WTC11 (cell line): ENCODE results near the gene ARHGAP8.

ENCODE experiments used
- ATF1 ChIP-seq: sonication (generic); formaldehyde crosslinking; IDR thresholded peaks from 2 replicates; pipeline ENCODE4 v1.8.1; 2023; ENCODE audit warnings: mild to moderate bottlenecking, moderate library complexity, missing genetic modification reagents
- CBFB ChIP-seq: sonication (generic); formaldehyde crosslinking; IDR thresholded peaks from 2 replicates; pipeline ENCODE4 v1.8.1; 2022; ENCODE audit warnings: mild to moderate bottlenecking, low read depth, missing genetic modification reagents
- CTCF ChIP-seq: fragments of 200-600 bp; IDR thresholded peaks from 2 replicates; pipeline ENCODE4 v1.8.0; 2022; ENCODE audit warnings: antibody characterized with exemption
- FOXJ3 ChIP-seq: sonication (generic); formaldehyde crosslinking; IDR thresholded peaks from 2 replicates; pipeline ENCODE4 v1.9.0; 2021; ENCODE audit warnings: missing genetic modification reagents, mild to moderate bottlenecking, borderline replicate concordance
- SMAD4 ChIP-seq: sonication (generic); formaldehyde crosslinking; IDR thresholded peaks from 2 replicates; pipeline ENCODE4 v1.8.0; 2022; ENCODE audit warnings: mild to moderate bottlenecking, missing genetic modification reagents
- SP1 ChIP-seq: sonication (generic); formaldehyde crosslinking; conservative IDR thresholded peaks from 2 replicates; pipeline ENCODE4 v1.8.1; 2022; ENCODE audit warnings: missing genetic modification reagents
- ZNF317 ChIP-seq: sonication (generic); formaldehyde crosslinking; IDR thresholded peaks from 2 replicates; pipeline ENCODE4 v1.8.1; 2023; ENCODE audit warnings: low read depth, mild to moderate bottlenecking, moderate library complexity, missing genetic modification reagents, borderline replicate concordance
- TF ChIP-seq, protein P1 (sequence below): sonication (generic); formaldehyde crosslinking; IDR thresholded peaks from 2 replicates; pipeline ENCODE4 v1.8.1; 2023; ENCODE audit warnings: mild to moderate bottlenecking, missing genetic modification reagents
- TF ChIP-seq, protein P2 (sequence below): fragments of 250-450 bp; sonication (Bioruptor Pico); IDR thresholded peaks from 2 replicates; pipeline ENCODE4 v1.9.0; 2021; ENCODE audit warnings: mild to moderate bottlenecking
- TF ChIP-seq, protein P3 (sequence below): sonication (generic); formaldehyde crosslinking; IDR thresholded peaks from 2 replicates; pipeline ENCODE4 v1.8.1; 2023; ENCODE audit warnings: mild to moderate bottlenecking, missing genetic modification reagents, borderline replicate concordance
- TF ChIP-seq, protein P4 (sequence below): sonication (generic); formaldehyde crosslinking; IDR thresholded peaks from 2 replicates; pipeline ENCODE4 v1.8.1; 2023; ENCODE audit warnings: mild to moderate bottlenecking, missing genetic modification reagents, moderate library complexity
- TF ChIP-seq, protein P5 (sequence below): sonication (generic); formaldehyde crosslinking; conservative IDR thresholded peaks from 2 replicates; pipeline ENCODE4 v1.8.1; 2023; ENCODE audit warnings: mild to moderate bottlenecking, low read depth, missing genetic modification reagents, moderate library complexity

DNA sequence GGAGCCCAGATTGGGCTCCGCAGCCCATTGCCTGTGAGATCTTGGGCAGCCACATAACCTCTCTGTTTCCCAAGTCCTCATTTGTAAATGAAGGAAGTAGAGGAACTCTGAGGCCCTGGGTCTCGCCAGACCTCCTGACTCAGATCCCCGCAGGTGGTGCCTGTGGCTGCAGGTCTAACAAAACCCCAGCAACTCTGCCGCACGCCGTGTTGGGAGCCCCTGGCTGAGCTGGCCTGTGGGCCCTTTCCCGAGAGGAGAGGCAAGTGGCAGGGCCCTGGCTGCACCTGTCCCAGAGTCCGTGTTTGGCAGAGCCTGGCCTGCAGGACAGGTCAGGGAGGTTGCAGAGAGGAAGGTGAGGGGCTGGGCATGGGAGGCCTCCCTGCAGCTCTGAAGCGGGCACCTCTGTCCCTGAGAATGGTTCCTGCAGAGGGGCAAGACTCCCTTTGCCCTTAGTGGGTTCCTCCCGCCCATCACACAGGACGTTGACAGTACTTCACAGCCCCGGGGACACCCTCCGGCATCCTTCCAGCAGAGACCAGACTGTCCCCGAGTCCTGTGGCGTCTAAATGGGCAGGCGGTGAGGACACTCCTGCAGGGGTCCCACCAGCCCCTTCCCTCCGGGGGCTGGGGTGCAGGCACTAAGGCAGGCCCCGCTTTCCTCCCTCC lies 67.7 kb downstream of the ARHGAP8 start:
- TF ChIP-seq SMAD4 (CRISPR knock-in tag) = no peak
- TF ChIP-seq, protein P1, sequence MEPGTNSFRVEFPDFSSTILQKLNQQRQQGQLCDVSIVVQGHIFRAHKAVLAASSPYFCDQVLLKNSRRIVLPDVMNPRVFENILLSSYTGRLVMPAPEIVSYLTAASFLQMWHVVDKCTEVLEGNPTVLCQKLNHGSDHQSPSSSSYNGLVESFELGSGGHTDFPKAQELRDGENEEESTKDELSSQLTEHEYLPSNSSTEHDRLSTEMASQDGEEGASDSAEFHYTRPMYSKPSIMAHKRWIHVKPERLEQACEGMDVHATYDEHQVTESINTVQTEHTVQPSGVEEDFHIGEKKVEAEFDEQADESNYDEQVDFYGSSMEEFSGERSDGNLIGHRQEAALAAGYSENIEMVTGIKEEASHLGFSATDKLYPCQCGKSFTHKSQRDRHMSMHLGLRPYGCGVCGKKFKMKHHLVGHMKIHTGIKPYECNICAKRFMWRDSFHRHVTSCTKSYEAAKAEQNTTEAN (CRISPR knock-in tag) = no peak
- TF ChIP-seq ZNF317 (CRISPR knock-in tag) = no peak
- TF ChIP-seq CTCF = no peak
- TF ChIP-seq SP1 (CRISPR knock-in tag) = no peak
- no peak for TF ChIP-seq CBFB
- TF ChIP-seq, protein P2, sequence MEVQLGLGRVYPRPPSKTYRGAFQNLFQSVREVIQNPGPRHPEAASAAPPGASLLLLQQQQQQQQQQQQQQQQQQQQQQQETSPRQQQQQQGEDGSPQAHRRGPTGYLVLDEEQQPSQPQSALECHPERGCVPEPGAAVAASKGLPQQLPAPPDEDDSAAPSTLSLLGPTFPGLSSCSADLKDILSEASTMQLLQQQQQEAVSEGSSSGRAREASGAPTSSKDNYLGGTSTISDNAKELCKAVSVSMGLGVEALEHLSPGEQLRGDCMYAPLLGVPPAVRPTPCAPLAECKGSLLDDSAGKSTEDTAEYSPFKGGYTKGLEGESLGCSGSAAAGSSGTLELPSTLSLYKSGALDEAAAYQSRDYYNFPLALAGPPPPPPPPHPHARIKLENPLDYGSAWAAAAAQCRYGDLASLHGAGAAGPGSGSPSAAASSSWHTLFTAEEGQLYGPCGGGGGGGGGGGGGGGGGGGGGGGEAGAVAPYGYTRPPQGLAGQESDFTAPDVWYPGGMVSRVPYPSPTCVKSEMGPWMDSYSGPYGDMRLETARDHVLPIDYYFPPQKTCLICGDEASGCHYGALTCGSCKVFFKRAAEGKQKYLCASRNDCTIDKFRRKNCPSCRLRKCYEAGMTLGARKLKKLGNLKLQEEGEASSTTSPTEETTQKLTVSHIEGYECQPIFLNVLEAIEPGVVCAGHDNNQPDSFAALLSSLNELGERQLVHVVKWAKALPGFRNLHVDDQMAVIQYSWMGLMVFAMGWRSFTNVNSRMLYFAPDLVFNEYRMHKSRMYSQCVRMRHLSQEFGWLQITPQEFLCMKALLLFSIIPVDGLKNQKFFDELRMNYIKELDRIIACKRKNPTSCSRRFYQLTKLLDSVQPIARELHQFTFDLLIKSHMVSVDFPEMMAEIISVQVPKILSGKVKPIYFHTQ = no peak
- TF ChIP-seq, protein P3, sequence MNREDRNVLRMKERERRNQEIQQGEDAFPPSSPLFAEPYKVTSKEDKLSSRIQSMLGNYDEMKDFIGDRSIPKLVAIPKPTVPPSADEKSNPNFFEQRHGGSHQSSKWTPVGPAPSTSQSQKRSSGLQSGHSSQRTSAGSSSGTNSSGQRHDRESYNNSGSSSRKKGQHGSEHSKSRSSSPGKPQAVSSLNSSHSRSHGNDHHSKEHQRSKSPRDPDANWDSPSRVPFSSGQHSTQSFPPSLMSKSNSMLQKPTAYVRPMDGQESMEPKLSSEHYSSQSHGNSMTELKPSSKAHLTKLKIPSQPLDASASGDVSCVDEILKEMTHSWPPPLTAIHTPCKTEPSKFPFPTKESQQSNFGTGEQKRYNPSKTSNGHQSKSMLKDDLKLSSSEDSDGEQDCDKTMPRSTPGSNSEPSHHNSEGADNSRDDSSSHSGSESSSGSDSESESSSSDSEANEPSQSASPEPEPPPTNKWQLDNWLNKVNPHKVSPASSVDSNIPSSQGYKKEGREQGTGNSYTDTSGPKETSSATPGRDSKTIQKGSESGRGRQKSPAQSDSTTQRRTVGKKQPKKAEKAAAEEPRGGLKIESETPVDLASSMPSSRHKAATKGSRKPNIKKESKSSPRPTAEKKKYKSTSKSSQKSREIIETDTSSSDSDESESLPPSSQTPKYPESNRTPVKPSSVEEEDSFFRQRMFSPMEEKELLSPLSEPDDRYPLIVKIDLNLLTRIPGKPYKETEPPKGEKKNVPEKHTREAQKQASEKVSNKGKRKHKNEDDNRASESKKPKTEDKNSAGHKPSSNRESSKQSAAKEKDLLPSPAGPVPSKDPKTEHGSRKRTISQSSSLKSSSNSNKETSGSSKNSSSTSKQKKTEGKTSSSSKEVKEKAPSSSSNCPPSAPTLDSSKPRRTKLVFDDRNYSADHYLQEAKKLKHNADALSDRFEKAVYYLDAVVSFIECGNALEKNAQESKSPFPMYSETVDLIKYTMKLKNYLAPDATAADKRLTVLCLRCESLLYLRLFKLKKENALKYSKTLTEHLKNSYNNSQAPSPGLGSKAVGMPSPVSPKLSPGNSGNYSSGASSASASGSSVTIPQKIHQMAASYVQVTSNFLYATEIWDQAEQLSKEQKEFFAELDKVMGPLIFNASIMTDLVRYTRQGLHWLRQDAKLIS (CRISPR knock-in tag) = no peak
- TF ChIP-seq ATF1 (CRISPR knock-in tag) = no peak
- TF ChIP-seq, protein P4, sequence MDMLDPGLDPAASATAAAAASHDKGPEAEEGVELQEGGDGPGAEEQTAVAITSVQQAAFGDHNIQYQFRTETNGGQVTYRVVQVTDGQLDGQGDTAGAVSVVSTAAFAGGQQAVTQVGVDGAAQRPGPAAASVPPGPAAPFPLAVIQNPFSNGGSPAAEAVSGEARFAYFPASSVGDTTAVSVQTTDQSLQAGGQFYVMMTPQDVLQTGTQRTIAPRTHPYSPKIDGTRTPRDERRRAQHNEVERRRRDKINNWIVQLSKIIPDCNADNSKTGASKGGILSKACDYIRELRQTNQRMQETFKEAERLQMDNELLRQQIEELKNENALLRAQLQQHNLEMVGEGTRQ (CRISPR knock-in tag) = no peak
- TF ChIP-seq, protein P5, sequence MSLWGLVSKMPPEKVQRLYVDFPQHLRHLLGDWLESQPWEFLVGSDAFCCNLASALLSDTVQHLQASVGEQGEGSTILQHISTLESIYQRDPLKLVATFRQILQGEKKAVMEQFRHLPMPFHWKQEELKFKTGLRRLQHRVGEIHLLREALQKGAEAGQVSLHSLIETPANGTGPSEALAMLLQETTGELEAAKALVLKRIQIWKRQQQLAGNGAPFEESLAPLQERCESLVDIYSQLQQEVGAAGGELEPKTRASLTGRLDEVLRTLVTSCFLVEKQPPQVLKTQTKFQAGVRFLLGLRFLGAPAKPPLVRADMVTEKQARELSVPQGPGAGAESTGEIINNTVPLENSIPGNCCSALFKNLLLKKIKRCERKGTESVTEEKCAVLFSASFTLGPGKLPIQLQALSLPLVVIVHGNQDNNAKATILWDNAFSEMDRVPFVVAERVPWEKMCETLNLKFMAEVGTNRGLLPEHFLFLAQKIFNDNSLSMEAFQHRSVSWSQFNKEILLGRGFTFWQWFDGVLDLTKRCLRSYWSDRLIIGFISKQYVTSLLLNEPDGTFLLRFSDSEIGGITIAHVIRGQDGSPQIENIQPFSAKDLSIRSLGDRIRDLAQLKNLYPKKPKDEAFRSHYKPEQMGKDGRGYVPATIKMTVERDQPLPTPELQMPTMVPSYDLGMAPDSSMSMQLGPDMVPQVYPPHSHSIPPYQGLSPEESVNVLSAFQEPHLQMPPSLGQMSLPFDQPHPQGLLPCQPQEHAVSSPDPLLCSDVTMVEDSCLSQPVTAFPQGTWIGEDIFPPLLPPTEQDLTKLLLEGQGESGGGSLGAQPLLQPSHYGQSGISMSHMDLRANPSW (CRISPR knock-in tag) = no peak
- TF ChIP-seq FOXJ3 (CRISPR knock-in tag) = no peak
